Mesothelial cell of epicardium (in vitro differentiated cells): ENCODE data around the gene PLCL2. TPM values are rescaled to one million over a fixed set of nuclear protein-coding genes. Genes with fewer than 3 reads are reported as not detected.

ENCODE experiments used
- DNase-seq, 2 experiments: peaks; one replicate each; pipeline ENCODE4 v3.0.0; 2021; ENCODE audit warnings: low spot score in 2 of 2; ENCODE audit not compliant: unreplicated experiment in 2 of 2
- H3K27ac Mint-ChIP-seq: 2 replicates; pipeline ENCODE4 v1.8.0; 2021; ENCODE audit warnings: mixed read lengths
- H3K27me3 Mint-ChIP-seq: 2 replicates; pipeline ENCODE4 v1.8.0; 2021; ENCODE audit warnings: low read depth, mixed read lengths
- H3K36me3 Mint-ChIP-seq: 2 replicates; pipeline ENCODE4 v1.8.0; 2021; ENCODE audit warnings: mixed read lengths
- H3K4me1 Mint-ChIP-seq: 2 replicates; pipeline ENCODE4 v1.8.0; 2021; ENCODE audit warnings: mixed read lengths
- H3K4me3 Mint-ChIP-seq: 2 replicates; pipeline ENCODE4 v1.8.0; 2021; ENCODE audit warnings: mild to moderate bottlenecking, moderate library complexity, mixed read lengths
- H3K9me3 Mint-ChIP-seq: 2 replicates; pipeline ENCODE4 v1.8.0; 2021; ENCODE audit warnings: mixed read lengths
- CTCF ChIP-seq: fragments of 200-600 bp; sonication (generic); IDR thresholded peaks from one replicate; pipeline ENCODE4 v1.5.0; 2021; ENCODE audit warnings: antibody characterized with exemption; ENCODE audit not compliant: unreplicated experiment
- total RNA-seq: library from RNA; stranded (reverse); gene quantifications from 3 replicates; pipeline ENCODE4 v1.2.1, GENCODE V29; 2021

Gene PLCL2
- total RNA-seq, 1 donor from 2014 or later = 3.6 TPM

- H3K36me3 Mint-ChIP-seq = peaks cover 2% of the 10 kb centered on the region
- peaks cover 37% of the 10 kb centered on the region for H3K9me3 Mint-ChIP-seq
- no peaks in the 10 kb centered on the region for H3K4me1 Mint-ChIP-seq
- DNase-seq = no peak
- no peak for TF ChIP-seq CTCF
- no peak overlapping the region for H3K27ac Mint-ChIP-seq
- no peak overlapping the region for H3K4me3 Mint-ChIP-seq
- no peaks in the 10 kb centered on the region for H3K27me3 Mint-ChIP-seq
Measured at GRCh38 chr3:17052363-17052762, 167.6 kb downstream of the PLCL2 start.

GRCh38 chr3:17054301-17054981 is 169.7 kb downstream of the PLCL2 start:
- H3K9me3 Mint-ChIP-seq = peaks cover 32% of the 10 kb centered on the region
- no peaks in the 10 kb centered on the region for H3K4me1 Mint-ChIP-seq
- DNase-seq = no peak
- no peak overlapping the region for H3K27ac Mint-ChIP-seq
- no peak for TF ChIP-seq CTCF
- H3K36me3 Mint-ChIP-seq = peaks cover 2% of the 10 kb centered on the region
- no peaks in the 10 kb centered on the region for H3K27me3 Mint-ChIP-seq
- no peak overlapping the region for H3K4me3 Mint-ChIP-seq

GRCh38 chr3:17054982-17055343 is 170.2 kb downstream of the PLCL2 start:
- Mint-ChIP-seq H3K27ac (no peak overlapping the region), H3K36me3 (no peaks in the 10 kb centered on the region), H3K27me3 (peaks cover 4% of the 10 kb centered on the region), H3K9me3 (peaks cover 27% of the 10 kb centered on the region), H3K4me3 (no peak overlapping the region), H3K4me1 (no peaks in the 10 kb centered on the region)
- no peak for DNase-seq
- no peak for TF ChIP-seq CTCF

DNA sequence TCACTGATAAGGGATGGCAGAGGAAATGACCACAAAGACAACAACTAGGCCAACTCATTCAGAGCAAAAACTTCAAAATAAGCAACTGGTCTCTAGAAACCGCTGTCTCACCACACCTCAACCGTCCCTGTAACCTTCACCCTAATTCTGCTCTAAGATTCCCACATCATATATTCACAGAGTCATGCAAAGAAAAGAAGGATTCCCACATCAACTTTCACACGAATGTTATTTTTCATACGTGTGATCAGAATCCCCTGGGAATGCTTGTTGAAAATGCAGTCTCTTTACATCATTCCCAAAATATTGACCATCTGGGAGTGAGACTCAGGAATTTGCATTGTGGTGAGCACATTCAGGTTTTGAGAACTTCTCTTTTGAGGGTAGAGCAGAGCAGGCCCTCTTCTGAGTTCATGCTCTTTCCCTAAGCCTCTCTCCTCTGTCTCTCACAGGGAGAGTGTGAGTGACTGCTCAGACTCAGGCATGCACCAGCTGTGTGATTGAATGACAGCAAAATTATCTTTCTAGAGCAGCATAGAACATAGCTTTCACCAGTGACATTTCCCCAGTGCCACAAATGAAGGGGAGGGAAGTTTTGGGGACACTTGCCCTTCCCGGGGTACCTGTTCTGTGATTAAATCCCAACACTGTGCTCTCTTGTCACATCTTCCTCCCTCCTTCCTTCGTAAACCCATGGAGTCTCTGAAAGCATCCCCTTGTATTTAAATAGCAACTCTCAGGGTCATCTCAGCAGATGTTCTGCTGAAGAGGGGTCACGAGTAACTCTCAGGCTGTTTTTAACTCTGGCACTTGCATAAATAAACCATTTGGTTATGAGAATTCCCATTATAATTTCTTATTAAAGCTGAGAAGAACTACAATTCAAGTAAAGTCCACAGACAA is 170.9 kb downstream of the PLCL2 start:
- no peaks in the 10 kb centered on the region for H3K4me1 Mint-ChIP-seq
- H3K4me3 Mint-ChIP-seq = no peak overlapping the region
- H3K27me3 Mint-ChIP-seq = peaks cover 4% of the 10 kb centered on the region
- no peak for TF ChIP-seq CTCF
- peaks cover 21% of the 10 kb centered on the region for H3K9me3 Mint-ChIP-seq
- no peak overlapping the region for H3K27ac Mint-ChIP-seq
- DNase-seq = no peak
- no peaks in the 10 kb centered on the region for H3K36me3 Mint-ChIP-seq

- no peak overlapping the region for H3K4me3 Mint-ChIP-seq
- no peaks in the 10 kb centered on the region for H3K4me1 Mint-ChIP-seq
- H3K36me3 Mint-ChIP-seq = no peaks in the 10 kb centered on the region
- no peak for TF ChIP-seq CTCF
- peaks cover 4% of the 10 kb centered on the region for H3K27me3 Mint-ChIP-seq
- H3K9me3 Mint-ChIP-seq = peaks cover 17% of the 10 kb centered on the region
- DNase-seq = no peak
- H3K27ac Mint-ChIP-seq = no peak overlapping the region
Measured at GRCh38 chr3:17057321-17057720, 172.6 kb downstream of the PLCL2 start.
